ENCODE results near the gene DOCK3. TPM values are rescaled to one million over a fixed set of nuclear protein-coding genes. Genes with fewer than 3 reads are reported as not detected.
"Not testable (repeated sequence)": the region's sequence is repeated elsewhere in the genome, so short reads cannot be mapped to it uniquely, and the experiment has no call there.

Gene DOCK3
- total RNA-seq, 1 donor = under 0.01 TPM

DNA sequence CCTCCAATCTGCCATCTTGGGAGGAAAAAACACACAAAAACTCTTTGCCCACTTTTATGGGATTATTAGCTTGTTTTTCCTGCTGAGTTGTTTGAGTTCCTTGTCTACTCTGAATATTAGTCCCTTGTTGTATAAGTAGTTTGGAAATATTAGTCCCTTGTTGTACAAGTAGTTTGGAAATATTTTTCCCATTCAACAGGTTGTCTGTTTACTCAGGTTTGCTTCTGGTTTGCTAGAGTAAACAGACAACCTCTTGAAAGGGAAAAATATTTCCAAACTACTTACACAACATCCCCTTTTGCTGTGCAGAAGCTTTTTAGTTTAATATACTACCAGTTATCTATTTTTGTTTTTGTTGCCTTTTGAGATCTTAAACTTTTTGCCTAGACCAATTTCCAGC is 517.0 kb downstream of the DOCK3 start:
- TF ChIP-seq, protein P1, sequence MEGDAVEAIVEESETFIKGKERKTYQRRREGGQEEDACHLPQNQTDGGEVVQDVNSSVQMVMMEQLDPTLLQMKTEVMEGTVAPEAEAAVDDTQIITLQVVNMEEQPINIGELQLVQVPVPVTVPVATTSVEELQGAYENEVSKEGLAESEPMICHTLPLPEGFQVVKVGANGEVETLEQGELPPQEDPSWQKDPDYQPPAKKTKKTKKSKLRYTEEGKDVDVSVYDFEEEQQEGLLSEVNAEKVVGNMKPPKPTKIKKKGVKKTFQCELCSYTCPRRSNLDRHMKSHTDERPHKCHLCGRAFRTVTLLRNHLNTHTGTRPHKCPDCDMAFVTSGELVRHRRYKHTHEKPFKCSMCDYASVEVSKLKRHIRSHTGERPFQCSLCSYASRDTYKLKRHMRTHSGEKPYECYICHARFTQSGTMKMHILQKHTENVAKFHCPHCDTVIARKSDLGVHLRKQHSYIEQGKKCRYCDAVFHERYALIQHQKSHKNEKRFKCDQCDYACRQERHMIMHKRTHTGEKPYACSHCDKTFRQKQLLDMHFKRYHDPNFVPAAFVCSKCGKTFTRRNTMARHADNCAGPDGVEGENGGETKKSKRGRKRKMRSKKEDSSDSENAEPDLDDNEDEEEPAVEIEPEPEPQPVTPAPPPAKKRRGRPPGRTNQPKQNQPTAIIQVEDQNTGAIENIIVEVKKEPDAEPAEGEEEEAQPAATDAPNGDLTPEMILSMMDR (IDR thresholded peaks at IDR 0.05; ENCODE audit: insufficient read depth, low read depth, low read length) = no peak
- no peak for DNase-seq (ENCODE audit: low read depth)

DNA sequence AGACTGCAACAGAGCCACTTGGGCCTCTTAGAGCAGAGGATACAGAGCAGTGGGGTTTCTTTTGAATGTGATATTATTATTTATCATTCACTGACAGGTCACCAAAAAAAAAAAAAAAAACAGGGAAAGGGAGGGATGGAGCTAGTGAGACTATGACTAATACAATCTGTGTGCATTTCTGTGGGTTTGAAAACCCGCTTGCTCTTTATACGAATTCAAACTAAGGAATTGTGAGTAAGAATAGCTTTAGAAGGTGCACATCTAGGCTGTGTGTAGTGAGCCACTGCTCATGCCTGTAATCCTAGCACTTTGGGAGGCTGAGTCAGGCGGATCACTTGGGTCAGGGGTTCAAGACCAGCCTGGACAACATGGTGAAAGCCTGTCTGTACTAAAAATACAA is 523.8 kb downstream of the DOCK3 start:
- no peak for DNase-seq (ENCODE audit: low read depth)
- TF ChIP-seq, protein P1 (IDR thresholded peaks at IDR 0.05; ENCODE audit: insufficient read depth, low read depth, low read length) = no peak
- no peak overlapping the region for H3K4me3 ChIP-seq (ENCODE audit: low read depth, low read length)

More for the DNA sequence above, 517.0 kb downstream of the DOCK3 start:
- no peak overlapping the region for H3K4me3 ChIP-seq (ENCODE audit: low read depth, low read length)

GRCh38 chr3:51199296-51199695 is 524.6 kb downstream of the DOCK3 start:
- H3K4me3 ChIP-seq (ENCODE audit: low read depth, low read length); DNase-seq (ENCODE audit: low read depth): not testable (repeated sequence)

GRCh38 chr3:51216291-51216690 is 541.6 kb downstream of the DOCK3 start:
- H3K4me3 ChIP-seq (ENCODE audit: low read depth, low read length) = no peak overlapping the region
- no peak for DNase-seq (ENCODE audit: low read depth)
- TF ChIP-seq, protein P1 (IDR thresholded peaks at IDR 0.05; ENCODE audit: insufficient read depth, low read depth, low read length) = no peak

DNA sequence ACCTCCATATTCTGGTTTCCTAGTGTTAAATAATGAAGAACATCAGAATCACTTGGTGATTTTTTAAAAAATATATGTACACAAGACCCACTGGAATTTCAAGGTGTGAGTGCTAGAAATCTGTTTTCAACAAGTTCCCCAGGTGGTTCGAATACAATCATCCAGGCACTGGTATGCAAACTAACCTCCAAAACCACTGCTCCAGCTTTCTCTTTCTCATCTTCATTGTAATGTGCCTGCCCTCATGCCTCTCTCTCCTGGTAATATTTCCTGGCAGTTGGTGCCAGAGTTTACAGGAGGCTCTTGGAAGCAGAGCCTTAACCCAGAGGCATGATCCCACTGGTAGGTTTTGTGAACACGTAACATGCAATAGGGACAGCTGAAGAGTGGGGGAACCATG is 547.2 kb downstream of the DOCK3 start:
- H3K4me3 ChIP-seq (ENCODE audit: low read depth, low read length) = no peak overlapping the region
- DNase-seq (ENCODE audit: low read depth) = no peak

GRCh38 chr3:51224283-51224682 is 549.6 kb downstream of the DOCK3 start:
- H3K4me3 ChIP-seq (ENCODE audit: low read depth, low read length) = no peak overlapping the region
- no peak for DNase-seq (ENCODE audit: low read depth)
- TF ChIP-seq, protein P1 (IDR thresholded peaks at IDR 0.05; ENCODE audit: insufficient read depth, low read depth, low read length) = no peak

More for the DNA sequence above, 547.2 kb downstream of the DOCK3 start:
- TF ChIP-seq, protein P1 (IDR thresholded peaks at IDR 0.05; ENCODE audit: insufficient read depth, low read depth, low read length) = no peak

DNA sequence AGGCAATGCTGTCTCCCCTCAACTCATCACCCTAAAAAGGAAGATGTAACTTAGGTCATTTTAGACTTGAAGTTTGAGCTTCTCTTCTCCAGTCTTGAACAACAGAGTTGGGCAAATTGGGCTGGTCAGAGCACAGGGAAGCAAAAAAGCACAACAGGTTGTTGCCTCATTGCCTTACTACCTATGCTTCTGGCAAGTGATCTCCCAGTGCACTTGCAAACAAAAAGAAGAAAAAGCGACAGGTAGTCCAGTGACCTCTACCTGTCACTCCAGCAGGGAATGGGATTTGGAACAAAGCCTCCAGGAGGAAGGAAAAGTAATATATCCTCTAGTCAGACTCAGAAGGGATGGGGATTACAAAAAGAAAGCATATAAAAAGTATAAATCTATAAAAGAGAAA is 550.1 kb downstream of the DOCK3 start:
- TF ChIP-seq, protein P1 (IDR thresholded peaks at IDR 0.05; ENCODE audit: insufficient read depth, low read depth, low read length) = no peak
- DNase-seq (ENCODE audit: low read depth) = no peak
- H3K4me3 ChIP-seq (ENCODE audit: low read depth, low read length) = no peak overlapping the region
